Peyer's patch (tissue), 4 donors: ENCODE measurements around the gene ATP2B1. TPM values are rescaled to one million over a fixed set of nuclear protein-coding genes. Genes with fewer than 3 reads are reported as not detected.

Source experiments
- DNase-seq, 3 donors: peaks; one replicate each; pipeline ENCODE4 v3.0.0-alpha.2; 2017 to 2019
- H3K27ac ChIP-seq, 4 donors: fragments of 200-600 bp; sonication (generic); one replicate each; pipeline ENCODE4 v1.5.1; 2016 to 2019
- H3K27me3 ChIP-seq, 2 donors: fragments of 200-600 bp; sonication (generic); one replicate each; pipeline ENCODE4 v1.5.1; 2019
- H3K36me3 ChIP-seq, 3 donors: fragments of 200-600 bp; sonication (generic); one replicate each; pipeline ENCODE4 v1.5.1; 2016 to 2019
- H3K4me1 ChIP-seq, 4 donors: fragments of 200-600 bp; sonication (generic); one replicate each; pipeline ENCODE4 v1.5.1; 2016 to 2019
- H3K4me3 ChIP-seq, 4 donors: fragments of 200-600 bp; sonication (generic); 1 replicate in 3 of 4; 2 replicates in 1 of 4; pipeline ENCODE4 v1.5.1; 2016 to 2019; ENCODE audit warnings: mild to moderate bottlenecking in 1 of 4
- H3K9me3 ChIP-seq, 4 donors: fragments of 200-600 bp; sonication (generic); one replicate each; pipeline ENCODE4 v1.5.1; 2016 to 2019; ENCODE audit warnings: mild to moderate bottlenecking in 1 of 4
- CTCF ChIP-seq, 6 experiments: fragments of 450-650 bp in 4 of 6; fragments of 200-600 bp in 2 of 6; sonication (generic) in 1 of 6; IDR thresholded peaks; one replicate each; pipeline ENCODE4 v1.5.1; 2017 to 2019; ENCODE audit warnings: antibody characterized with exemption in 6 of 6, mild to moderate bottlenecking in 3 of 6, moderate library complexity in 1 of 6
- POLR2A ChIP-seq, 2 donors: fragments of 450-650 bp; IDR thresholded peaks; one replicate each; pipeline ENCODE4 v1.5.1; 2017; ENCODE audit warnings: antibody characterized with exemption in 2 of 2, mild to moderate bottlenecking in 2 of 2, moderate library complexity in 2 of 2
- total RNA-seq, 4 donors: library from RNA; depleted of rRNA; stranded (reverse); fragments of >200 nt; gene quantifications; one replicate each; pipeline ENCODE4 v1.1.0, GENCODE V29; 2016

ATP2B1 gene
- total RNA-seq, 4 donors from 2014 or later = 79.2 to 117 (median 85.7) TPM

- Histone ChIP-seq H3K27me3 (no peaks in the 10 kb centered on the region), H3K4me1 (peaks cover 0 to 5% (median 2%) of the 10 kb centered on the region in 4 donors), H3K9me3 (peaks cover 0 to 4% (median 0%) of the 10 kb centered on the region in 4 donors), H3K27ac (no peak overlapping the region), H3K4me3 (no peak overlapping the region), H3K36me3 (no peaks in the 10 kb centered on the region)
- no peak for TF ChIP-seq POLR2A (IDR thresholded peaks at IDR 0.05)
- no peak for TF ChIP-seq CTCF (IDR thresholded peaks at IDR 0.05)
- DNase-seq = no peak
Observed at GRCh38 chr12:89678225-89678624, 30.4 kb downstream of the ATP2B1 start.

GRCh38 chr12:89676930-89677329 lies 31.7 kb downstream of the ATP2B1 start:
- Histone ChIP-seq H3K27ac (no peak overlapping the region), H3K9me3 (peaks cover 0 to 4% (median 0%) of the 10 kb centered on the region in 4 donors), H3K27me3 (no peaks in the 10 kb centered on the region), H3K4me1 (peaks cover 0 to 5% (median 2%) of the 10 kb centered on the region in 4 donors), H3K4me3 (no peak overlapping the region), H3K36me3 (no peaks in the 10 kb centered on the region)
- DNase-seq = no peak
- TF ChIP-seq POLR2A (IDR thresholded peaks at IDR 0.05) = no peak
- TF ChIP-seq CTCF (IDR thresholded peaks at IDR 0.05) = no peak

- no peak for DNase-seq
- H3K36me3 ChIP-seq = no peaks in the 10 kb centered on the region
- no peaks in the 10 kb centered on the region for H3K9me3 ChIP-seq
- H3K27me3 ChIP-seq = no peaks in the 10 kb centered on the region
- no peak for TF ChIP-seq POLR2A (IDR thresholded peaks at IDR 0.05)
- no peak for TF ChIP-seq CTCF (IDR thresholded peaks at IDR 0.05)
- no peak overlapping the region for H3K4me3 ChIP-seq
- H3K27ac ChIP-seq = no peak overlapping the region
- H3K4me1 ChIP-seq = peaks cover 0 to 5% (median 2%) of the 10 kb centered on the region in 4 donors
Observed at GRCh38 chr12:89674326-89674942, 34.2 kb downstream of the ATP2B1 start.

GRCh38 chr12:89673603-89674002 lies 35.0 kb downstream of the ATP2B1 start:
- peaks cover 0 to 3% (median under 1%) of the 10 kb centered on the region in 4 donors for H3K4me1 ChIP-seq
- no peak overlapping the region for H3K27ac ChIP-seq
- no peaks in the 10 kb centered on the region for H3K27me3 ChIP-seq
- H3K4me3 ChIP-seq = no peak overlapping the region
- H3K9me3 ChIP-seq = no peaks in the 10 kb centered on the region
- no peak for DNase-seq
- H3K36me3 ChIP-seq = no peaks in the 10 kb centered on the region
- no peak for TF ChIP-seq CTCF (IDR thresholded peaks at IDR 0.05)
- TF ChIP-seq POLR2A (IDR thresholded peaks at IDR 0.05) = no peak

GRCh38 chr12:89672589-89672979 lies 36.1 kb downstream of the ATP2B1 start:
- H3K36me3 ChIP-seq = no peaks in the 10 kb centered on the region
- H3K4me1 ChIP-seq = peaks cover 0 to 3% (median 0%) of the 10 kb centered on the region in 4 donors
- H3K27me3 ChIP-seq = no peaks in the 10 kb centered on the region
- H3K4me3 ChIP-seq = no peak overlapping the region
- H3K9me3 ChIP-seq = no peaks in the 10 kb centered on the region
- no peak for DNase-seq
- no peak for TF ChIP-seq POLR2A (IDR thresholded peaks at IDR 0.05)
- TF ChIP-seq CTCF (IDR thresholded peaks at IDR 0.05) = no peak
- H3K27ac ChIP-seq = no peak overlapping the region
